IPS-15b (cell line): ENCODE data around the gene PHF23.
A peak's percentile ranks its signal among the peaks of the same experiment; 100 is the strongest.

Experiments
- H3K27me3 ChIP-seq: one replicate; pipeline ENCODE4 v1.6.1; 2013; ENCODE audit warnings: low read length; ENCODE audit not compliant: control insufficient read depth, insufficient read depth
- H3K36me3 ChIP-seq: one replicate; pipeline ENCODE4 v1.6.1; 2013; ENCODE audit warnings: low read length; ENCODE audit not compliant: control insufficient read depth, insufficient read depth
- H3K4me1 ChIP-seq: one replicate; pipeline ENCODE4 v1.6.1; 2013; ENCODE audit warnings: mild to moderate bottlenecking, low read length; ENCODE audit not compliant: control insufficient read depth, insufficient read depth
- H3K4me3 ChIP-seq: one replicate; pipeline ENCODE4 v1.5.1; 2013; ENCODE audit warnings: low read depth, low read length
- H3K9ac ChIP-seq: one replicate; pipeline ENCODE4 v1.6.1; 2013; ENCODE audit warnings: low read depth, mild to moderate bottlenecking, low read length
- H3K9me3 ChIP-seq: one replicate; pipeline ENCODE4 v1.6.1; 2013; ENCODE audit warnings: mild to moderate bottlenecking, low read length; ENCODE audit not compliant: control insufficient read depth, insufficient read depth

The PHF23 gene

GRCh38 chr17:7263801-7264078 is 24.5 kb upstream of the PHF23 start:
- peak overlapping the region; percentile 85 for H3K9ac ChIP-seq
- H3K27me3 ChIP-seq: no peaks in the 10 kb centered on the region

GRCh38 chr17:7262935-7263800 is 23.9 kb upstream of the PHF23 start:
- H3K4me1 ChIP-seq: peaks cover 12% of the 10 kb centered on the region
- H3K36me3 ChIP-seq: peaks cover 16% of the 10 kb centered on the region
- H3K9ac ChIP-seq: peak overlapping the region; percentile 85
- no peaks in the 10 kb centered on the region for H3K9me3 ChIP-seq
- H3K27me3 ChIP-seq: no peaks in the 10 kb centered on the region
- peak overlapping the region; percentile 98 for H3K4me3 ChIP-seq

More at GRCh38 chr17:7263801-7264078, 24.5 kb upstream of the PHF23 start:
- peaks cover 14% of the 10 kb centered on the region for H3K36me3 ChIP-seq
- no peaks in the 10 kb centered on the region for H3K9me3 ChIP-seq
- H3K4me1 ChIP-seq: peaks cover 12% of the 10 kb centered on the region
- H3K4me3 ChIP-seq: peak overlapping the region; percentile 98

GRCh38 chr17:7262192-7262934 is 23.1 kb upstream of the PHF23 start, which contains the start of gene CLDN7:
Gene CLDN7 (minus strand): TSS chr17:7262478. CDS start chr17:7262043, 435 bp downstream.
- no peaks in the 10 kb centered on the region for H3K27me3 ChIP-seq
- H3K4me3 ChIP-seq: peak within 1 kb of the TSS; percentile 98
- no peaks in the 10 kb centered on the region for H3K9me3 ChIP-seq
- H3K9ac ChIP-seq: peak within 1 kb of the TSS; percentile 94
- H3K4me1 ChIP-seq: peaks cover 12% of the 10 kb centered on the region
- H3K36me3 ChIP-seq: peaks cover 20% of the 10 kb centered on the region

GRCh38 chr17:7261379-7262191 is 22.3 kb upstream of the PHF23 start:
- Histone ChIP-seq H3K9me3 (no peaks in the 10 kb centered on the region), H3K27me3 (no peaks in the 10 kb centered on the region), H3K4me1 (peaks cover 12% of the 10 kb centered on the region), H3K36me3 (peaks cover 22% of the 10 kb centered on the region), H3K4me3 (peak overlapping the region; percentile 98), H3K9ac (peak overlapping the region; percentile 94)

- peak overlapping the region; percentile 98 for H3K4me3 ChIP-seq
- no peaks in the 10 kb centered on the region for H3K9me3 ChIP-seq
- H3K36me3 ChIP-seq: peaks cover 22% of the 10 kb centered on the region
- peaks cover 10% of the 10 kb centered on the region for H3K4me1 ChIP-seq
- no peaks in the 10 kb centered on the region for H3K27me3 ChIP-seq
- peak overlapping the region; percentile 94 for H3K9ac ChIP-seq
Measured at GRCh38 chr17:7260651-7261378, 21.6 kb upstream of the PHF23 start.

- Histone ChIP-seq H3K4me3 (peak overlapping the region; percentile 98), H3K27me3 (no peaks in the 10 kb centered on the region), H3K36me3 (peaks cover 22% of the 10 kb centered on the region), H3K9ac (peak overlapping the region; percentile 94), H3K9me3 (no peaks in the 10 kb centered on the region), H3K4me1 (peaks cover 10% of the 10 kb centered on the region)
Measured at GRCh38 chr17:7260151-7260550, 20.9 kb upstream of the PHF23 start.

GRCh38 chr17:7259555-7259889 is 20.3 kb upstream of the PHF23 start:
- no peak overlapping the region for H3K9ac ChIP-seq
- H3K27me3 ChIP-seq: no peaks in the 10 kb centered on the region
- H3K9me3 ChIP-seq: no peaks in the 10 kb centered on the region
- peaks cover 24% of the 10 kb centered on the region for H3K36me3 ChIP-seq
- no peak overlapping the region for H3K4me3 ChIP-seq
- H3K4me1 ChIP-seq: peaks cover 9% of the 10 kb centered on the region

GRCh38 chr17:7258731-7259554 is 19.7 kb upstream of the PHF23 start:
- Histone ChIP-seq H3K9ac (no peak overlapping the region), H3K4me3 (no peak overlapping the region), H3K36me3 (peaks cover 24% of the 10 kb centered on the region)

GRCh38 chr17:7256766-7257456 is 17.7 kb upstream of the PHF23 start:
- no peaks in the 10 kb centered on the region for H3K27me3 ChIP-seq
- H3K36me3 ChIP-seq: peaks cover 24% of the 10 kb centered on the region
- peaks cover 7% of the 10 kb centered on the region for H3K4me1 ChIP-seq
- H3K4me3 ChIP-seq: no peak overlapping the region
- no peak overlapping the region for H3K9ac ChIP-seq
- no peaks in the 10 kb centered on the region for H3K9me3 ChIP-seq

More at GRCh38 chr17:7258731-7259554, 19.7 kb upstream of the PHF23 start:
- Histone ChIP-seq H3K27me3 (no peaks in the 10 kb centered on the region), H3K9me3 (no peaks in the 10 kb centered on the region), H3K4me1 (peaks cover 4% of the 10 kb centered on the region)

GRCh38 chr17:7254511-7254910 is 15.3 kb upstream of the PHF23 start:
- H3K27me3 ChIP-seq: no peaks in the 10 kb centered on the region
- H3K4me3 ChIP-seq: no peak overlapping the region
- no peaks in the 10 kb centered on the region for H3K9me3 ChIP-seq
- H3K36me3 ChIP-seq: peaks cover 17% of the 10 kb centered on the region
- peaks cover 7% of the 10 kb centered on the region for H3K4me1 ChIP-seq
- no peak overlapping the region for H3K9ac ChIP-seq
